Glomerular visceral epithelial cell (primary cell): Measurements from ENCODE around the gene LSAMP.
A peak's percentile ranks its signal among the peaks of the same experiment; 100 is the strongest.

Source experiments
- DNase-seq: peaks from one replicate; pipeline ENCODE4 v3.0.0-alpha.2; 2016; ENCODE audit errors: extremely low spot score

The LSAMP gene

GRCh38 chr3:115843206-115843605 is 602.1 kb downstream of the LSAMP start:
- DNase-seq, result no peak

DNA sequence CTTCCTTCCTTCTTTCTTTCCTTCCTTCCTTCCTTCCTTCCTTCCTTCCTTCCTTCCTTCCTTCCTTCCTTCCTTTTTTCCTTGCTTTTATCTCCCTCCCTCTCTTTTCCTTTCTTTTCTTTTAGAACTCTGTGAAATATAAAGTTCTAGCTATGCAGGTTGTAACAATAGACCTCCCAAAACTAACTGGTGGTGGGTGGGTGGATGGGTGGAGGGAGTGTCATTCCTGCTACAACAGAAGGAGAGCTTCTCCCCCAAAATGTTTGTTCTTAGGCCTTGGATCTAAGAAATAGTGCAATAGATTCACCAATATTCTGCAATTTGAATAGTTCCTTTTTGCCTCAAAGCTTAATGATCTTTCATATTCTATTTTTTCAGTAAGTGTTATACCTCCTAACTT is 606.0 kb downstream of the LSAMP start:
- no peak for DNase-seq

DNA sequence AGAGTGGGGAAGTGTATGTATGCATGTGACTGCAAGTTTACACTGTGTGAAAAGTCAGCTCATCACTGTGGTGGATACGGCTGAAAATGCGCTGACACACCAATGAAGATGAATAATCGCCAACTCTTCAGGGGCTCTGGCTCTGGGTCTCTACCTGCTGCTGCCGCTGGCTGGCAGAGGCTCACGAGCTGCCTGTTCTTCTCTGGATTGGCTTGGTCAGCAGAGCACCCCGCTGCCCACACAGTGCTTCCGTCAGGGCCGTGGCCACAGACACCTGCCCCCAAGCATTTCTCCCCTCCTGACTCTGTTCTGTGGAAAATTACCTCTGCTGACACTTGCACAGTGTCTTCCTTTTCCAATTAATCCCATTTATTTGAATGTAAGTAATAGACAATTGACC is 606.5 kb downstream of the LSAMP start:
- DNase-seq, result no peak

DNA sequence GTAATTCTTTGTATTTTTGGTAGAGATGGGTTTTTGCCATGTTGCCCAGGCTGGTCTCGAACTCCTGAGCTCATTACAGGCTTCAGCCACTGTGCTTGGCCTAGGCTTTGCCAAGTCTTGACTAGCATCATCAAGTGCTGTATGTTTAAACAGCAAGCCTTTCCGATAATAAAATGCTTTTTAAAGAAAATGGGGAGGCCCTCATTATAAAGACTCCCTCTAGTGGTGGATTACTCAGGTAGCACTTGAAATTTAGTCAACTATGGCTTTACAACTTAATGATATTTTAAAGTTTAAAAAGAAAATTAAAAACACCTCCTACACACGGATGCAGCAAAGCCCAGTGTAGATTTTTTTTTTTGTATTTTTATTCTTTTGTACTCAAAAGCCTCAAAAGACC is 608.3 kb downstream of the LSAMP start:
- DNase-seq, result peak; percentile 4

DNA sequence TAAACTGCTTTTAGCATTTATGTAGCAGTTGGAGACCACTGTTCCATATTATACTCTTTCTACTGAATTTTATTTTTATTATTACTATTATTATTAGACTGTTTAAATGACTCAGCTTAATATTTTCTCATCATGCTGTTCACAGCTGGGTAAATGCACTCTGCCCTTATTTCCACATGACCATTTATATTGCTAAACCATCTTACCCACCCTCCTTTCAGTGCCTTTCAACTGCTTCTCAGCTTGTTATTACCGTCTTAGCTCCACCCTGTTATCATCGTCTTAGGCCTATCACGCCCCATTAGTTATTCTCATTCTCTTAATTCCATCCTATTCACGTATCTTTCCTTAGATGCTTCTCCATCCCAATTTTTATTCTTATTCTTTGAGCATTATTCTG is 609.3 kb downstream of the LSAMP start:
- no peak for DNase-seq

- DNase-seq, result peak; percentile 56
These were observed 611.2 kb downstream of the LSAMP start for GRCh38 chr3:115834068-115834467.

- no peak for DNase-seq
These were observed 612.2 kb downstream of the LSAMP start for GRCh38 chr3:115833074-115833473.

DNA sequence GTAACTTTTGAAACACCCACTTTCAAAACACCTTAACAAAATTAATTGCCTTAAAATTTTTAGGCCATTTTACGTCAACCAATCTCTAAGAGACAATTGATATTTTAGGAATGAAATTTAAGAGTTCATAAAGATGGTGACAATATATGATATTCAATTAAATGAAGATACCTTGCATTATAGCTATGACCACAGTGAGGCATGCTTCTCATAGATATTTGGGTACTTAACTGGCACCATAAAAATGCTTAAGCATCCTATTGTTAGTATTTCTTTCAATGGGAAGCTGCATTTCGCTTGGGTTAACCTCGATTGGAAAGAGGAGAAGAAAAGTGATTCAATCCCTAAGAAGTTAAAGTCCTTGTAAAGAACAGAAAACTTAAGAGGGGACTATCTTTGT is 613.0 kb downstream of the LSAMP start:
- DNase-seq, result no peak

GRCh38 chr3:115831864-115832263 is 613.4 kb downstream of the LSAMP start:
- DNase-seq, result no peak

DNA sequence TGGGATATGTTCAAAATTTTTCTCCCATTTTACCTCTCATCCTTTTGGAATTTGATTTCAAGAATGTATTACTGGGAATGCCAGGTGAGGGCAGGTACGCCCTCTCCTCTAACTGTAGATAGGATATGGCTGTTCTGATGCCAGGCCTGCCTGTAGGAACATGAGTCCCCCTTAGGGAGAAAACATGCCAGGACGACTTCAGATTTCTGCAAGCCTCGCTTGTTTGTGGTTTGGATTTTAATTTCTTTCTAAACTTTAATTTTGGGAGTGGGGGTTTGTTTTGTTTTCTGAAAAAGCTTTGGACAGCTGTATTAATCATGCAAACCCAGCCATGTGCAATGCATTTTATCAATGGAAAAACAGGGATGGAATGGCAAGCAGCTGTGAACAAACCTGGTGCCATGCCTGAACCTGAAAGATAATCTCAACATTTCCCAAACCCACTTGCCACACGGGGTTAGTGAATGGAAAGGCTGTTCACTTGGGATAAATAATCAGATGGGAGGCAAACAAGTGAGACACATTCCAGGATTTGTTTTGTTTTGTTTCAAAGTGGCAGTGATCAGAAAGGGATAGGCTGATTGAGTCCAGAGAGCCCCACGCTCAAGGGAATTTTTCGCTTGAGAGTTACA is 614.4 kb downstream of the LSAMP start:
- DNase-seq, result no peak

DNA sequence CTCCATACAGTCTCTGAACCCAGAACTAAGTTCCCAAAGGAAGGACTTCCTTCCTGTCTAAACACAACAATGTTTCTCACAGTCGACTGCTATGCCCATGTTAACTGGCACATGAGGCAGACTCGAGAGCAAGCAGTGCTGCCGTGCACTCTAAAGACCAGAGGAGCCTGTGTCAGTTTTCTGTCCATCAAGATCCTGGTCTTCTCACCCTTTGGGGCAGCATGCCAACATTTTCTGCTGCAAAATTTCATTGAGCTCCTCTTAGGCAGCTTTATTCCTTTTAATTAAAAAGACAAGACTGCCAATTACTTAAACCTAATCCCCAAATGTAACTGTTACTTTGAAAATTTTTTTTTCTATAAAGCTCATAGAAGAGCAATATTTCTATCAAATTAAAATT is 616.9 kb downstream of the LSAMP start:
- no peak for DNase-seq

- no peak for DNase-seq
These were observed 617.8 kb downstream of the LSAMP start for GRCh38 chr3:115827495-115827894.

DNA sequence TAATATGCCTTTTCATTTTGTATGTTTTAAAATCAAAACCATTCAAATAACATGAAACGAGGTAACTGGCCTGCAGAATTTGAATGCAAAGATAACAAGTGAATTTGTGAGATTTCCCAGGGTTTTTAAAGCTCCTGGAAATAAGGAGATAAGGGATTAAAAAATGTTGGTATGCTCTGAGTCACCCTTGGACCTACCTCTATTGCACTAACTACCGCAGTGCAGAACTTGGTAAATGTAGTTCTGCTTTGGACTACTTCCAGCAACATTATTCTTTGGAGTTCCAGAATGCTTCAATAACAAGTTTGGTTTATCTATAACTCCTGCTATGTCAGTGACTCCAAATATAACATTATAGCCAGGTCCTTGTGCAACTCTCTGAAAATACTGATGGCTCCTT is 620.2 kb downstream of the LSAMP start:
- DNase-seq, result peak; percentile 33

DNA sequence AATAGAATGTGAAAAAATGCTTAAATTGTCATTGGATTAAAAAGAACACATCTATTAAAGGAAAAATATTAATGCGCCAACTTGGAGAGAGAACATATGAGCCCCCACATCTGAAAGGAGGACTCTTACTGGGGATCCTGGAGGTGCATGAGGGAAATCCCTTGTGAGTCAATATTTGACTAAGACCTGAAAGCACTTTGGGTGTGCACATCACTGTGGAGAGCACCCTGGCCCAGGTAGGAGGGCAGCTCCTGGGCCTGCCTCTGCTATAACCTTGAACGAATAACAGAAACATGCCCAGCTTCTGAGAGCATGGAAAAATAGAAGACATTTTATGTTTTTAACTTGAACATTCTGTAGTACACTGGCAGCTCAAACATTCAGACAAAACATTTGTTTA is 622.2 kb downstream of the LSAMP start:
- no peak for DNase-seq

DNA sequence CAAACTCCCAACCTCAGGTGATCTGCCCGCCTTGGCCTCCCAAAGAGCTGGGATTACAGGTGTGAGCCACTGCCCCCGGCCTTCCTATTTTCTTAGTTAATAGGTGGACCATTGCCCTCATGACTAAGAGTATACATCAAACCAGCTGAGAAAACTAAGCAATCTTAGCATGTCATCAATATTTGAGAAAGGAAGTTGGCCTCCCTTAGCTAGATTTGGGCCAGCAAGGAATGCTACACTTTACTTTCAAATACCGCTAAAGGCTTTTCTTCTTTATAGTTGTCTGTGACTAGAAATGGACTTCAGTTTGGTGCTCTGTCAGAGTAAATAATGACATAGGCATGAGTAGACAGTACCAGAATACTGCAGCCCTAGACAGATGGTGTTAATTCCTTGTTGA is 622.7 kb downstream of the LSAMP start:
- DNase-seq, result no peak

- peak; percentile 82 for DNase-seq
These were observed 625.4 kb downstream of the LSAMP start for GRCh38 chr3:115819785-115820384.

GRCh38 chr3:115814778-115815380 is 630.4 kb downstream of the LSAMP start:
- peak; percentile 79 for DNase-seq

- DNase-seq, result no peak
These were observed 631.3 kb downstream of the LSAMP start for GRCh38 chr3:115814006-115814405.

GRCh38 chr3:115808816-115809215 is 636.5 kb downstream of the LSAMP start:
- DNase-seq, result no peak

- no peak for DNase-seq
These were observed 637.0 kb downstream of the LSAMP start for GRCh38 chr3:115808244-115808643.

DNA sequence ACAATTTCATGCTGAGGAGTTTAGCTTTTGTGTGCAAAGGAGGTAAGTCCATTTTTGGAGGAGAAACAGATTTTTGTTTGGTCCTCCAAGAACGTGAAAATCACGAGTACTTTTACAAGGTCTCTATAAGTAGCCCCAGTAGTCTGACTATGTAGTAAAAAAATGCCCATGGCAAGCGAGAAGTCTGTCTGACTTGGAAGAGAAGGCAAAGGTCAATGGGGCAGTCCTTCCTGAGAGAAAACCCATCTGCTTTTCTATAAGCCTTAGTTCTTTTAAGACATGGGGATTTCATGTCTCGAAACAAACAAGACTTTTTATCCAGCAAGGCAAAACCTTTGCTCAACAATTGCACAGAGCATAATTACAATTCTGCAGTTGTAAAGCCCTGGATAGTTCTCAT is 638.8 kb downstream of the LSAMP start:
- DNase-seq, result no peak

- DNase-seq, result no peak
These were observed 639.8 kb downstream of the LSAMP start for GRCh38 chr3:115805520-115805919.

DNA sequence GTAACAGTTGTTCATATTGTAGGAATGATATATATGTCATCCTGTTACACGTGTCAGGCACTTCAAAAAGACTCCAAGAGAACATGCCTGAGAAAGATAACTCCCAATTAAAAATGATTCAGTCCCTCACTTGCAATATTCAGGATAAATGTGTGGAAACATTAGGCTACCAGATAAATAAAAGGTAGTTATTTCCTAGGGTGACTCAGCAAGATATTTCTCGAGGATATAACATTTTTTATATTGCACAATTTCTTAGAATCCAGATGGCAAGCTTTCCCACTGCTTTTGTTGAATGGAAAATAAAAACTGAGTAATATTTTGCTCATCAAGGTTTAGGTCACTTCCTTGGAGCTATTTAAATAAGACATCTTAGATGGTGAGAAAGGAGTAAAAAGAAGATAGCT is 640.6 kb downstream of the LSAMP start:
- peak; percentile 47 for DNase-seq

- DNase-seq, result no peak
These were observed 641.1 kb downstream of the LSAMP start for GRCh38 chr3:115804200-115804599.
